Stomach (tissue), 4 donors: ENCODE measurements around the gene POC1A.

Experiments used
- CTCF ChIP-seq, 7 experiments: fragments of 450-650 bp in 4 of 7; fragments of 200-600 bp in 3 of 7; sonication (generic) in 3 of 7; IDR thresholded peaks; one replicate each; pipeline ENCODE4 v1.5.1; 2016 to 2019; ENCODE audit warnings: antibody characterized with exemption in 7 of 7, control low read depth in 2 of 7, mild to moderate bottlenecking in 1 of 7
- POLR2A ChIP-seq, 4 donors: fragments of 450-650 bp; IDR thresholded peaks; one replicate each; pipeline ENCODE4 v1.6.1; 2016; ENCODE audit warnings: antibody characterized with exemption in 4 of 4, control low read depth in 2 of 4, mild to moderate bottlenecking in 1 of 4, moderate library complexity in 1 of 4

GRCh38 chr3:52072471-52072870 lies 81.8 kb downstream of the POC1A start:
- no peak for TF ChIP-seq CTCF (IDR thresholded peaks at IDR 0.05)
- TF ChIP-seq POLR2A (IDR thresholded peaks at IDR 0.05), result no peak
